Measurements from ENCODE around the gene NAV2. TPM values are rescaled to one million over a fixed set of nuclear protein-coding genes. Genes with fewer than 3 reads are reported as not detected.

Gene NAV2
- total RNA-seq, 1 donor from 2014 or later = 31.4 TPM

DNA sequence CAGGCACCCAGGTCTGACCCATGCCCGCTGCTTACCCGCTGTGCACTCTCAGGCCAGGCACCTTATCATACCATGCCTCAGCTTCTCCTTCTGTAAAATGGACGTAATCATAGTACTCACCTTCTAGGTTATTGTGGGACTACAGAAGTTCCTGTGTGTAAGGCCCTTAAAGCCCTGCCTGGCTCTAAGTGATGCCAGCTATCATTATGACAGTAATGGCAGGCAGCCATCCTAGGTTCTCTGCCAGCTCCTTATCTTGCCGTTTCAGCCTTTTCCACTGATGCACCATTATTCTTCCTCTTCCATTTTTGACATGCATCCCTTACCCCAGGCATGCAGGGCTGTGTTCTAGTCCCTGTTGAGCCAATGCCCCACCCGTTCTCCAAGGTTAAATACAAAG, 389.8 kb downstream of the NAV2 start:
- no peak overlapping the region for H3K4me3 Mint-ChIP-seq (ENCODE audit: unreplicated experiment)
- no peaks in the 10 kb centered on the region for H3K9me3 Mint-ChIP-seq (ENCODE audit: unreplicated experiment)
- TF ChIP-seq, protein P1, sequence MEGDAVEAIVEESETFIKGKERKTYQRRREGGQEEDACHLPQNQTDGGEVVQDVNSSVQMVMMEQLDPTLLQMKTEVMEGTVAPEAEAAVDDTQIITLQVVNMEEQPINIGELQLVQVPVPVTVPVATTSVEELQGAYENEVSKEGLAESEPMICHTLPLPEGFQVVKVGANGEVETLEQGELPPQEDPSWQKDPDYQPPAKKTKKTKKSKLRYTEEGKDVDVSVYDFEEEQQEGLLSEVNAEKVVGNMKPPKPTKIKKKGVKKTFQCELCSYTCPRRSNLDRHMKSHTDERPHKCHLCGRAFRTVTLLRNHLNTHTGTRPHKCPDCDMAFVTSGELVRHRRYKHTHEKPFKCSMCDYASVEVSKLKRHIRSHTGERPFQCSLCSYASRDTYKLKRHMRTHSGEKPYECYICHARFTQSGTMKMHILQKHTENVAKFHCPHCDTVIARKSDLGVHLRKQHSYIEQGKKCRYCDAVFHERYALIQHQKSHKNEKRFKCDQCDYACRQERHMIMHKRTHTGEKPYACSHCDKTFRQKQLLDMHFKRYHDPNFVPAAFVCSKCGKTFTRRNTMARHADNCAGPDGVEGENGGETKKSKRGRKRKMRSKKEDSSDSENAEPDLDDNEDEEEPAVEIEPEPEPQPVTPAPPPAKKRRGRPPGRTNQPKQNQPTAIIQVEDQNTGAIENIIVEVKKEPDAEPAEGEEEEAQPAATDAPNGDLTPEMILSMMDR (IDR thresholded peaks at IDR 0.05) = no peak
- no peak overlapping the region for H3K27ac Mint-ChIP-seq (ENCODE audit: unreplicated experiment)
- no peaks in the 10 kb centered on the region for H3K27me3 Mint-ChIP-seq (ENCODE audit: unreplicated experiment)
- no peak for DNase-seq (ENCODE audit: extremely low spot score, unreplicated experiment)
- peaks cover 51% of the 10 kb centered on the region for H3K36me3 Mint-ChIP-seq (ENCODE audit: unreplicated experiment)
- H3K4me1 Mint-ChIP-seq (ENCODE audit: unreplicated experiment) = peaks cover 24% of the 10 kb centered on the region

DNA sequence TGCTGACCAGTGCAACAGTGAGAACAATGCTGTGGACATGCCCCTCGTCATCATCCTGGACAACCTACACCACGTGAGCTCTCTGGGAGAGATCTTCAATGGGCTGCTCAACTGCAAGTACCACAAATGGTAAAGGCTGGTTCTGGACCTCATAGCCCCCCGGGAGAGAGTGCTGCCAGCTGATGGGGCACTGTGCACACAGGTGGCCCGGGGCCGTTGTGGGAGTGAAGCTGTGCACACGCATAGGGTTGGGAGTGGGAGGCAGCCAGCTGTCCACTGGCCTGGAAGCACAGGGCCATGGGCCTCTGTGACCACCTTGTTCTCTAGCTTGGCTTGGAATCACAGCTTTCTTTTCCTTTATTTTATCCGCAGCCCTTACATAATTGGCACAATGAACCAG, 390.6 kb downstream of the NAV2 start:
- H3K4me1 Mint-ChIP-seq (ENCODE audit: unreplicated experiment) = peaks cover 23% of the 10 kb centered on the region
- no peaks in the 10 kb centered on the region for H3K9me3 Mint-ChIP-seq (ENCODE audit: unreplicated experiment)
- DNase-seq (ENCODE audit: extremely low spot score, unreplicated experiment) = no peak
- no peak overlapping the region for H3K4me3 Mint-ChIP-seq (ENCODE audit: unreplicated experiment)
- peaks cover 55% of the 10 kb centered on the region for H3K36me3 Mint-ChIP-seq (ENCODE audit: unreplicated experiment)
- no peak overlapping the region for H3K27ac Mint-ChIP-seq (ENCODE audit: unreplicated experiment)
- TF ChIP-seq, protein P1 (IDR thresholded peaks at IDR 0.05) = no peak
- H3K27me3 Mint-ChIP-seq (ENCODE audit: unreplicated experiment) = no peaks in the 10 kb centered on the region

DNA sequence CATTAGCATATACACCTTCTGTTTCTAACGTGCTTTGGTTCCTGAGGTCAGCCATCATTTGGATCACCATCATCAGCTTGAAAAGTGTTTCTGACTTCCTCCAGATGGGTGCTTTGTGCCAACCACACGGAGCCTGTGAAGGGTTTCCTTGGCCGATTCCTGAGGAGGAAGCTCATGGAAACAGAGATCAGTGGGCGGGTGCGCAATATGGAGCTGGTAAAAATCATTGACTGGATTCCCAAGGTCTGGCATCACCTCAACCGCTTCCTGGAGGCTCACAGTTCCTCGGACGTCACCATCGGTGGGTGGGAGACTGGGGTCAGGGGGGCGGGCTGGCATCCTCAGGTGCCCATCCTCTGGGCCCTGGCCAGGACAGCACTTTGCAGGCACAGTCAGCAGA, 392.8 kb downstream of the NAV2 start:
- Mint-ChIP-seq H3K27ac (ENCODE audit: unreplicated experiment) (no peak overlapping the region), H3K36me3 (ENCODE audit: unreplicated experiment) (peaks cover 47% of the 10 kb centered on the region)

DNA sequence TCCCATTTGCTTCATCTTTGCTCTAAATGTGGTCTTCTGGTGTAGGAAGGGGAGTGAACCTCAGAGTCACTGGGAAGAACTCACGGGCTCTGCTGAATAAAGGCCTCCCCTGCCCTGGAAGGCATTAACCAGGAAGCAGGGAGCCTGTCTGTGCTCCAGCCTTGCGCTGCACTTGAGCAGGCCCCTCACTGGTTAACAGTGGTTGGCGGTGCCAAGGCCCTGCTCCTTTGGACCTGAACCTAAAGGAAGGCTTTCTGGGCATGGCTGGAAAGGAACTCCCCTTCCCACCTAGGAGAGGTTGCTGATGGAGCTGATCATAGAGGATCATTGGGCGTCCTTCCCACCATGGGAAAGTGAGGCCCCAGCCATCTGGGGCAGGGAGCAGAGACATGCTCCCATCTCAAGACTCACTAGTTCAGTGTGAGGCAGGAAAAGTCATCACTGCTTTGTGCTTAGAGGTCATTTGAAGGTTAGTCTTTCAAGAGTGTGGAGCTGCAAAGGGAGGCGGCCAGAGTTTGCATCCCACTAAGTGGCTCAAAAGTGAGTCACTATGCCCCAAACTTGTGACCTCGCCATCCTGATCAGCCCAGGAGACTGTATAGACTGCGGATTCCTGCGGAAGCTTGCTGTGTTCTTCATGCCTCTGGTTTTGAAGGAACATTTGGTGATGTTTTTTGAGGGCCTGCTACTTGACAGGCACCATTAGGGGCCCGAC, 397.3 kb downstream of the NAV2 start:
- DNase-seq (ENCODE audit: extremely low spot score, unreplicated experiment) = no peak
- TF ChIP-seq, protein P1 (IDR thresholded peaks at IDR 0.05) = no peak
- peaks cover 18% of the 10 kb centered on the region for H3K36me3 Mint-ChIP-seq (ENCODE audit: unreplicated experiment)
- H3K4me1 Mint-ChIP-seq (ENCODE audit: unreplicated experiment) = peaks cover 60% of the 10 kb centered on the region
- no peaks in the 10 kb centered on the region for H3K27me3 Mint-ChIP-seq (ENCODE audit: unreplicated experiment)
- no peak overlapping the region for H3K4me3 Mint-ChIP-seq (ENCODE audit: unreplicated experiment)
- H3K27ac Mint-ChIP-seq (ENCODE audit: unreplicated experiment) = peak overlapping the region; percentile 96
- no peaks in the 10 kb centered on the region for H3K9me3 Mint-ChIP-seq (ENCODE audit: unreplicated experiment)

More for the DNA sequence above, 392.8 kb downstream of the NAV2 start:
- no peaks in the 10 kb centered on the region for H3K9me3 Mint-ChIP-seq (ENCODE audit: unreplicated experiment)
- no peak for DNase-seq (ENCODE audit: extremely low spot score, unreplicated experiment)
- H3K4me3 Mint-ChIP-seq (ENCODE audit: unreplicated experiment) = no peak overlapping the region
- TF ChIP-seq, protein P1 (IDR thresholded peaks at IDR 0.05) = no peak
- H3K4me1 Mint-ChIP-seq (ENCODE audit: unreplicated experiment) = peaks cover 31% of the 10 kb centered on the region
- H3K27me3 Mint-ChIP-seq (ENCODE audit: unreplicated experiment) = no peaks in the 10 kb centered on the region

DNA sequence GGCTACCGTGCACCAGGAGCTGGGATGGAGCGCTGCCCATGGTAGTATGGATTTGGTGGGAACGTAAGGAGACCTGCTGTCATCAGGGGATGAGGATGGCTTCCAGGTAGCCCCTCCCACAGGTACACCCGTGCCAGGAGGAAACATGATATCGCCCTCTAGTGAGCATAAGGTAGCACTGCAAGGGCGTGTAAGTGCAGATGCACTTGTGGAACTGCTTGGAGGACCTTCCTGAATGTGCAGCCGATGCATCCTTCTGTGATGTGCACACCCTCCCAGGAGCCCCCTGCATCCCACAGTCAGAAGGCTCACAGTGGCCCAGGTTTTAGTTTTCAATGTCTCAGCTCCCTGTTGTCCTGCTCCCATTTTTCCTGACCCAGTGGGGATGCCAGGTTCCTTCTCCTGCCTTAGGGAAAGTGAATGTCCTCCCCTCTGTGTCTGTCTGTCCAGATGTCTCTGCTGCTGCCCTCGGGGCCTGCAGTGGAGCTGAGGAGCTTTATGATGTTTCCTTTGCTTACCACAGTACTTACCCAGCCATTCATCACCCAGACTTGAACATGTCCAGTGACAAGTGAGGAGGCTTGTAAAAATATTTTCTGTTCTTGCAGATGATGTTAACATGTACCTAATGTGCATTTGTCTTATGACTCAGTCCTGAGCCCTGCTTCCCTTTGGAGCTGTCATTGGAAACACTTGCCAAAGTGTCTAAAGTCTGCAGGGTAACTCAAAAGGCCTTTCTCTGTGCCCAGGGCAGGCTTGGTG, 398.5 kb downstream of the NAV2 start:
- peaks cover 16% of the 10 kb centered on the region for H3K36me3 Mint-ChIP-seq (ENCODE audit: unreplicated experiment)
- peak overlapping the region; percentile 18 for H3K4me3 Mint-ChIP-seq (ENCODE audit: unreplicated experiment)
- TF ChIP-seq, protein P1 (IDR thresholded peaks at IDR 0.05) = peak; percentile 94
- no peaks in the 10 kb centered on the region for H3K9me3 Mint-ChIP-seq (ENCODE audit: unreplicated experiment)
- no peaks in the 10 kb centered on the region for H3K27me3 Mint-ChIP-seq (ENCODE audit: unreplicated experiment)
- H3K4me1 Mint-ChIP-seq (ENCODE audit: unreplicated experiment) = peaks cover 68% of the 10 kb centered on the region
- DNase-seq (ENCODE audit: extremely low spot score, unreplicated experiment) = peak; percentile 90
- peak overlapping the region; percentile 96 for H3K27ac Mint-ChIP-seq (ENCODE audit: unreplicated experiment)

All from osteocyte (in vitro differentiated cells).